Liver (tissue), 9 donors: ENCODE data around the gene DTWD1. TPM values are rescaled to one million over a fixed set of nuclear protein-coding genes. Genes with fewer than 3 reads are reported as not detected.
A peak's percentile ranks its signal among the peaks of the same experiment; 100 is the strongest.

Source experiments
- DNase-seq: peaks from one replicate; pipeline ENCODE4 v3.0.0-alpha.2; 2017; ENCODE audit warnings: low spot score
- H3K27ac ChIP-seq, 2 donors: one replicate each; pipeline ENCODE4 v1.7.0; 2013; ENCODE audit warnings: inconsistent platforms in 2 of 2, low read length in 2 of 2, control low read depth in 1 of 2, low read depth in 1 of 2, mild to moderate bottlenecking in 1 of 2
- H3K27me3 ChIP-seq, 4 donors: one replicate each; pipeline versions ENCODE4 v1.6.1 to v1.7.0; 2013; ENCODE audit warnings: low read length in 3 of 4, inconsistent platforms in 1 of 4, mild to moderate bottlenecking in 1 of 4, moderate library complexity in 1 of 4; ENCODE audit not compliant: control insufficient read depth in 4 of 4, insufficient read depth in 4 of 4
- H3K36me3 ChIP-seq, 4 donors: one replicate each; pipeline versions ENCODE4 v1.6.1 to v1.7.0; 2013; ENCODE audit warnings: low read length in 3 of 4, mild to moderate bottlenecking in 3 of 4, low read depth in 1 of 4, moderate library complexity in 1 of 4; ENCODE audit not compliant: control insufficient read depth in 4 of 4, insufficient read depth in 3 of 4
- H3K4me1 ChIP-seq, 4 donors: one replicate each; pipeline versions ENCODE4 v1.6.1 to v1.7.0; 2013; ENCODE audit warnings: low read length in 3 of 4, mild to moderate bottlenecking in 3 of 4, moderate library complexity in 1 of 4; ENCODE audit not compliant: control insufficient read depth in 4 of 4, insufficient read depth in 4 of 4
- H3K4me3 ChIP-seq, 3 donors: one replicate each; pipeline versions ENCODE4 v1.6.1 to v1.7.0; 2013; ENCODE audit warnings: low read length in 3 of 3, control low read depth in 1 of 3, low read depth in 1 of 3, mild to moderate bottlenecking in 1 of 3
- H3K9ac ChIP-seq, 2 donors: one replicate each; pipeline ENCODE4 v1.7.0; 2013; ENCODE audit warnings: low read length in 2 of 2, mild to moderate bottlenecking in 2 of 2, moderate library complexity in 2 of 2, control low read depth in 1 of 2, low read depth in 1 of 2
- H3K9me3 ChIP-seq, 4 donors: one replicate each; pipeline versions ENCODE4 v1.6.1 to v1.7.0; 2013; ENCODE audit warnings: low read length in 3 of 4; ENCODE audit not compliant: control insufficient read depth in 4 of 4
- GABPA ChIP-seq, 2 donors: IDR thresholded peaks in 1 of 2; conservative IDR thresholded peaks in 1 of 2; 2 replicates each; pipeline ENCODE4 v1.6.1; 2016; ENCODE audit warnings: antibody characterized with exemption in 2 of 2, mild to moderate bottlenecking in 1 of 2, moderate library complexity in 1 of 2
- HNF4A ChIP-seq, 2 donors: conservative IDR thresholded peaks; 2 replicates each; pipeline ENCODE4 v1.6.1; 2016; ENCODE audit warnings: antibody characterized with exemption in 2 of 2, mild to moderate bottlenecking in 2 of 2
- JUND ChIP-seq, 2 donors: IDR thresholded peaks; 2 replicates each; pipeline ENCODE4 v1.6.1; 2016; ENCODE audit warnings: antibody characterized with exemption in 2 of 2
- RAD21 ChIP-seq, 2 donors: IDR thresholded peaks; 2 replicates each; pipeline ENCODE4 v1.6.1; 2016; ENCODE audit warnings: antibody characterized with exemption in 2 of 2, mild to moderate bottlenecking in 2 of 2
- RXRA ChIP-seq, 2 donors: IDR thresholded peaks; 2 replicates each; pipeline ENCODE4 v1.6.1; 2017 to 2018; ENCODE audit warnings: antibody characterized with exemption in 2 of 2, mild to moderate bottlenecking in 1 of 2
- TAF1 ChIP-seq: conservative IDR thresholded peaks from 2 replicates; pipeline ENCODE4 v1.6.1; 2016; ENCODE audit warnings: antibody characterized with exemption, mild to moderate bottlenecking
- YY1 ChIP-seq: IDR thresholded peaks from 2 replicates; pipeline ENCODE4 v1.6.1; 2016; ENCODE audit warnings: antibody characterized with exemption, mild to moderate bottlenecking
- WGBS: extraction: QIAGEN DNeasy Blood & Tissue Kit; methylation state at CpG from one replicate; pipeline ENCODE4 v1.1.7; 2013; 5-methylcytosine and 5-hydroxymethylcytosine counted together
- polyA plus RNA-seq, 2 donors: library from polyadenylated mRNA; stranded (reverse) in 1 of 2; unstranded in 1 of 2; fragments of 200-250 nt in 1 of 2; fragments of >200 nt in 1 of 2; fragmentation: Nextera tagmentation in 1 of 2; extraction: Ambion mirVana in 1 of 2; gene quantifications; one replicate each; pipeline versions ENCODE4 v1.2.1 to v1.2.3, GENCODE V29; 2013 to 2015
- total RNA-seq, 2 donors: library from RNA; depleted of rRNA; stranded (reverse); fragments of >200 nt; gene quantifications; one replicate each; pipeline ENCODE4 v1.2.3, GENCODE V29; 2014
- TF ChIP-seq, protein P1 (sequence below): IDR thresholded peaks from 2 replicates; pipeline ENCODE4 v1.6.1; 2016; ENCODE audit warnings: antibody characterized with exemption
- TF ChIP-seq, protein P2 (sequence below): fragments of 150-350 bp; IDR thresholded peaks from 2 replicates; pipeline ENCODE4 v1.5.1; 2017; ENCODE audit warnings: improper control_type of control experiment, low read depth, low read length; ENCODE audit not compliant: missing input control
- TF ChIP-seq, protein P3 (sequence below): IDR thresholded peaks from 2 replicates; pipeline ENCODE4 v1.6.1; 2016; ENCODE audit warnings: antibody characterized with exemption
- TF ChIP-seq, protein P4 (sequence below): IDR thresholded peaks from 2 replicates; pipeline ENCODE4 v1.6.1; 2016; ENCODE audit warnings: antibody characterized with exemption, mild to moderate bottlenecking
- donor health status: healthy.
- donor health status: healthy.
- donor health status: healthy.
- donor health status: healthy.
- donor health status: healthy.

DTWD1 gene
- total and polyA plus RNA-seq, 4 donors: 5.8 to 10.8 (median 9.7) TPM

DNA sequence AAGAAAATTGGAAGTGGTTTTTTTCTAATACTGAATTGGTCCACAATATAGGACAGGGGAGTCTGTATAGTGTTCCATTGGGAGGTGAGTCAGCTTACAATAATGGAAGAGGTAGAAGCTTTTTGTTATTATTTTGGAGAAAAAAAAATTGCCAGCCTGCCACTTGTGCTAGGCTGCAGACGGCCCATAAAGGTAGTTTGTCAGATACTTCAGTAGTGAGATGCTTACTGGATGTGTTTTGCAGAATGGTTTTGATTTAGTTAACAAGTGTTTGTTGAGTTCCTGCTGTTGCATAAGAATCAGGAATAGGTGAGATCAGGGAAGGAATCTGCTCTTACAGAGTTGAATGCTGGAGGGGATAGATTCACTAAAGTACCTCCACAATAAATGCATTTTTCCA lies 1.0 kb downstream of the DTWD1 start:
- Histone ChIP-seq H3K9ac (peak overlapping the region in 1 of 2 donors; percentile 95), H3K9me3 (peaks cover 0 to 6% (median 0%) of the 10 kb centered on the region in 4 donors), H3K36me3 (peaks cover 2 to 12% (median 6%) of the 10 kb centered on the region in 4 donors), H3K4me3 (peak overlapping the region; percentile 73 to 93 (median 85)), H3K4me1 (peaks cover 2 to 15% (median 5%) of the 10 kb centered on the region in 4 donors), H3K27me3 (no peaks in the 10 kb centered on the region), H3K27ac (peak overlapping the region in 1 of 2 donors; percentile 94)
- TF ChIP-seq GABPA (IDR thresholded peaks at IDR 0.05 in 1 of 2, conservative IDR thresholded peaks at IDR 0.05 in 1 of 2) (no peak), YY1 (no peak), HNF4A (conservative IDR thresholded peaks at IDR 0.05) (no peak), RXRA (IDR thresholded peaks at IDR 0.05) (no peak), JUND (IDR thresholded peaks at IDR 0.05) (no peak), RAD21 (IDR thresholded peaks at IDR 0.05) (no peak), TAF1 (no peak)
- TF ChIP-seq, protein P1, sequence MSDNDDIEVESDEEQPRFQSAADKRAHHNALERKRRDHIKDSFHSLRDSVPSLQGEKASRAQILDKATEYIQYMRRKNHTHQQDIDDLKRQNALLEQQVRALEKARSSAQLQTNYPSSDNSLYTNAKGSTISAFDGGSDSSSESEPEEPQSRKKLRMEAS: no peak
- TF ChIP-seq, protein P2, sequence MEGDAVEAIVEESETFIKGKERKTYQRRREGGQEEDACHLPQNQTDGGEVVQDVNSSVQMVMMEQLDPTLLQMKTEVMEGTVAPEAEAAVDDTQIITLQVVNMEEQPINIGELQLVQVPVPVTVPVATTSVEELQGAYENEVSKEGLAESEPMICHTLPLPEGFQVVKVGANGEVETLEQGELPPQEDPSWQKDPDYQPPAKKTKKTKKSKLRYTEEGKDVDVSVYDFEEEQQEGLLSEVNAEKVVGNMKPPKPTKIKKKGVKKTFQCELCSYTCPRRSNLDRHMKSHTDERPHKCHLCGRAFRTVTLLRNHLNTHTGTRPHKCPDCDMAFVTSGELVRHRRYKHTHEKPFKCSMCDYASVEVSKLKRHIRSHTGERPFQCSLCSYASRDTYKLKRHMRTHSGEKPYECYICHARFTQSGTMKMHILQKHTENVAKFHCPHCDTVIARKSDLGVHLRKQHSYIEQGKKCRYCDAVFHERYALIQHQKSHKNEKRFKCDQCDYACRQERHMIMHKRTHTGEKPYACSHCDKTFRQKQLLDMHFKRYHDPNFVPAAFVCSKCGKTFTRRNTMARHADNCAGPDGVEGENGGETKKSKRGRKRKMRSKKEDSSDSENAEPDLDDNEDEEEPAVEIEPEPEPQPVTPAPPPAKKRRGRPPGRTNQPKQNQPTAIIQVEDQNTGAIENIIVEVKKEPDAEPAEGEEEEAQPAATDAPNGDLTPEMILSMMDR: no peak
- TF ChIP-seq, protein P3, sequence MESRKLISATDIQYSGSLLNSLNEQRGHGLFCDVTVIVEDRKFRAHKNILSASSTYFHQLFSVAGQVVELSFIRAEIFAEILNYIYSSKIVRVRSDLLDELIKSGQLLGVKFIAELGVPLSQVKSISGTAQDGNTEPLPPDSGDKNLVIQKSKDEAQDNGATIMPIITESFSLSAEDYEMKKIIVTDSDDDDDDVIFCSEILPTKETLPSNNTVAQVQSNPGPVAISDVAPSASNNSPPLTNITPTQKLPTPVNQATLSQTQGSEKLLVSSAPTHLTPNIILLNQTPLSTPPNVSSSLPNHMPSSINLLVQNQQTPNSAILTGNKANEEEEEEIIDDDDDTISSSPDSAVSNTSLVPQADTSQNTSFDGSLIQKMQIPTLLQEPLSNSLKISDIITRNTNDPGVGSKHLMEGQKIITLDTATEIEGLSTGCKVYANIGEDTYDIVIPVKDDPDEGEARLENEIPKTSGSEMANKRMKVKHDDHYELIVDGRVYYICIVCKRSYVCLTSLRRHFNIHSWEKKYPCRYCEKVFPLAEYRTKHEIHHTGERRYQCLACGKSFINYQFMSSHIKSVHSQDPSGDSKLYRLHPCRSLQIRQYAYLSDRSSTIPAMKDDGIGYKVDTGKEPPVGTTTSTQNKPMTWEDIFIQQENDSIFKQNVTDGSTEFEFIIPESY: no peak
- WGBS: 72% methylated on average over 1 of the region's 1 CpG
- no peak for DNase-seq

DNA sequence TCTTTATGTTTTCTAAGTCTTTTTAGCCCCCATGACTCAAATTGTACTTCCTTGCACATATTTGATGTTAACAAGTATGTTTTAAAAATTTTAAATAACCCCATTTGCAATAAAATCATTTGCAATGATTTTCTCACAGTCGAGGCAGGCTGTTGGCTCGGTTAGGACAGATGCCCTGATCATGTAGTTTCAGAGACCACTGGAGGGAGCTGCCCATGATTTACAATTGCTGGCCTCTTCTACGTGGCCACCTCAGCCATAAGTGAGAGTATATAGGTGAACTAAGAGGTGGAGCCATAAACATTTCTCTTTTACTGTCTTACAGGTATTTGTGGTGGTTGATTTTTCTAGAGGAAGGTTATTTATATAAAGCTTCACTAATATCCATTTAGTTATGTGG lies 1.7 kb downstream of the DTWD1 start:
- DNase-seq: no peak
- Histone ChIP-seq H3K4me3 (no peak overlapping the region), H3K9ac (no peak overlapping the region), H3K9me3 (peaks cover 0 to 6% (median 0%) of the 10 kb centered on the region in 4 donors), H3K27ac (no peak overlapping the region), H3K36me3 (peaks cover 2 to 14% (median 9%) of the 10 kb centered on the region in 4 donors), H3K4me1 (peaks cover 2 to 15% (median 5%) of the 10 kb centered on the region in 4 donors), H3K27me3 (no peaks in the 10 kb centered on the region)
- WGBS: 90% methylated on average over 3 of the region's 3 CpGs
- TF ChIP-seq, protein P4, sequence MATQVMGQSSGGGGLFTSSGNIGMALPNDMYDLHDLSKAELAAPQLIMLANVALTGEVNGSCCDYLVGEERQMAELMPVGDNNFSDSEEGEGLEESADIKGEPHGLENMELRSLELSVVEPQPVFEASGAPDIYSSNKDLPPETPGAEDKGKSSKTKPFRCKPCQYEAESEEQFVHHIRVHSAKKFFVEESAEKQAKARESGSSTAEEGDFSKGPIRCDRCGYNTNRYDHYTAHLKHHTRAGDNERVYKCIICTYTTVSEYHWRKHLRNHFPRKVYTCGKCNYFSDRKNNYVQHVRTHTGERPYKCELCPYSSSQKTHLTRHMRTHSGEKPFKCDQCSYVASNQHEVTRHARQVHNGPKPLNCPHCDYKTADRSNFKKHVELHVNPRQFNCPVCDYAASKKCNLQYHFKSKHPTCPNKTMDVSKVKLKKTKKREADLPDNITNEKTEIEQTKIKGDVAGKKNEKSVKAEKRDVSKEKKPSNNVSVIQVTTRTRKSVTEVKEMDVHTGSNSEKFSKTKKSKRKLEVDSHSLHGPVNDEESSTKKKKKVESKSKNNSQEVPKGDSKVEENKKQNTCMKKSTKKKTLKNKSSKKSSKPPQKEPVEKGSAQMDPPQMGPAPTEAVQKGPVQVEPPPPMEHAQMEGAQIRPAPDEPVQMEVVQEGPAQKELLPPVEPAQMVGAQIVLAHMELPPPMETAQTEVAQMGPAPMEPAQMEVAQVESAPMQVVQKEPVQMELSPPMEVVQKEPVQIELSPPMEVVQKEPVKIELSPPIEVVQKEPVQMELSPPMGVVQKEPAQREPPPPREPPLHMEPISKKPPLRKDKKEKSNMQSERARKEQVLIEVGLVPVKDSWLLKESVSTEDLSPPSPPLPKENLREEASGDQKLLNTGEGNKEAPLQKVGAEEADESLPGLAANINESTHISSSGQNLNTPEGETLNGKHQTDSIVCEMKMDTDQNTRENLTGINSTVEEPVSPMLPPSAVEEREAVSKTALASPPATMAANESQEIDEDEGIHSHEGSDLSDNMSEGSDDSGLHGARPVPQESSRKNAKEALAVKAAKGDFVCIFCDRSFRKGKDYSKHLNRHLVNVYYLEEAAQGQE: no peak
